Iris pigment epithelial cell (primary cell): Measurements from ENCODE around the gene LGI4.
"Not testable (repeated sequence)": the region's sequence is repeated elsewhere in the genome, so short reads cannot be mapped to it uniquely, and the experiment has no call there.

Source experiments
- DNase-seq: peaks from one replicate; pipeline ENCODE4 v3.0.0-alpha.2; 2011; ENCODE audit warnings: low read depth

Gene LGI4

DNA sequence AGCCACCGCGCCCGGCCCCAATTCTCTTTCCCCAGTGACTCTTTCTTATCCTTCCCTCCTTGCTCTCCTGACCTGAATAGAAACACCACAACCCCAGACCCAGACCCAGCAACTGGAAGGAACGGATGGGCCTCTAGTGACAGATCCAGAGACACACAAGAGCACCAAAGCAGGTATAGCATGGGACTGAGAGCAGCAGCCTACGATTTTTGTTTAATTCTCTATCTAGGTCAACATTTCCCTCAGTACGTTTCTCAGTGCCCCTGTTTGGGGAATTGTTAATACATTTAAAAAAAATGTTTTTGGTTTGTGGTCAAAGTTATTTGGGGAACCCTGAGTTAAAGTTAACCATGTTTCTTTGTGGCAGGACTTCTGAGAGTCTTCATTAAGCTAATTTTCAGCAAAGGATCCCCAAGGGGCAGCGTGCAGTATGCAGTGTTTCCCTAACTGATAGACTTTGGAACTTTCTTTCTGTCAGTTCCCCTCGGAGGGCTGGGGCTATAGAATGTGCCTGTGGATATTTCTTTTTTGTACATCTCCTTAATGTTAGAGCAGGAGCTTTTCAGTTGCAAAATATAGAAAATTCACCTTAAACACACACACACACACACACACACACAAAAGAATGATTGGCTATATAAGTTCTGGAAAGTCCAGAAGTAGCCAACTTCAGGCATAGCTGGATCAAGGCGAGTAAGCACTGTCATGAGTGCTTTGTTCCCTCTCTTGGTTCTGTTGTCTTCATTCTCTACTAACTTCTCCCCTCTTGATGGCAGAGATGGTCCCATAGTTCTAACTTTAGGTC, 26.0 kb upstream of the LGI4 start:
- DNase-seq: no peak

DNA sequence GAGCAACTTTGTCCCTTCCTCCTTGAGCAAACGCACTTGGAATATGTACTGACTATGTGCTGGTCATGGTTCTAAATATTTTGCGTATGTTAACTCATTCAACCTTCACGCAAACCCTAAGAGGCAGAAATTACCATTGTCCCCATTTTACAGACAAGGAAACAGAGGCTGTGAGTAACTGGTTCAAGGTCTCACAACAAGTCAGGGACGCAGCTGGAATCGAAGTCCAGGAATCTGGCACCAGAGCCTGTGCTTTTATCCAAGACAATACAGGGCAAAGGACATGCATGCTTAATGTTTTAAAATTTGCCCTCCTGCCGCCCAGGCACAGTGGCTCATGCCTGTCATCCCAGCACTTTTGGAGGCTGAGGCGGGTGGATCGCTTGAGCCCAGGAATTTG, 24.7 kb upstream of the LGI4 start:
- no peak for DNase-seq

DNA sequence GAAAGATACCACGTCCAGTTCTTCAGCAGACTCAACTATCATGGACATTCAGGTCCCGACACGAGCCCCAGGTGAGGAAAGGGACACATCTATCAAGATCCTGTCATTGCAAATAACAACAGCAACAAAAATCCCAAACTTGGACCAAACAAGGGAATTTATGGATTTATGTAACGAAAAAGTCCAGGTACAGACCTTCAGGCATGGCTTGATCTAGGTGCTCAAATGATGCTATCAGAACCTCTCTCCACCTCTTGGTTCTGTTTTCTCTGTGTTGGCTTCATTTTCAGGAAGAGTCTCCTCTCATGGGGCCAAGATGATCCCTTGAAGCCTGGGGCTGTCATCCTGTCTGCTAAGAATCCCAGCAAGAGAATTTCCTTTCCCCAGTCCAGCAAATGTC, 22.6 kb upstream of the LGI4 start:
- DNase-seq: no peak

DNA sequence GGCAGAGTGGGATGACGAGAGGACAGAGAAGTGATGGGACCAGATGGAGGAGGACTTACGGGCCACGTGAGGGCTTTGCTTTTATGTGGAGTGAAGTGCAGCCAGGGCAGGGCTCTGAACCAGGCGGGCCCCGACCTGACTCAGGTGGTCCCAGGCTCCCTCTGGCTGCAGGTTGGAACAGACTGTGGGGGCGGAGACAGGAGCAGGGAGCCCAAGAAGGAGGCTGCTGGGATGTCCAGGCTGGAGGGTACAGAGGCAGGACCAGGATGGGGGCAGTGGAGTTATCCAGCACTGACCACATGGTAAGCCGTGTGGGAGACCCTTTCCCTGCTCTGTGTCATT, 21.8 kb upstream of the LGI4 start:
- DNase-seq: no peak

DNA sequence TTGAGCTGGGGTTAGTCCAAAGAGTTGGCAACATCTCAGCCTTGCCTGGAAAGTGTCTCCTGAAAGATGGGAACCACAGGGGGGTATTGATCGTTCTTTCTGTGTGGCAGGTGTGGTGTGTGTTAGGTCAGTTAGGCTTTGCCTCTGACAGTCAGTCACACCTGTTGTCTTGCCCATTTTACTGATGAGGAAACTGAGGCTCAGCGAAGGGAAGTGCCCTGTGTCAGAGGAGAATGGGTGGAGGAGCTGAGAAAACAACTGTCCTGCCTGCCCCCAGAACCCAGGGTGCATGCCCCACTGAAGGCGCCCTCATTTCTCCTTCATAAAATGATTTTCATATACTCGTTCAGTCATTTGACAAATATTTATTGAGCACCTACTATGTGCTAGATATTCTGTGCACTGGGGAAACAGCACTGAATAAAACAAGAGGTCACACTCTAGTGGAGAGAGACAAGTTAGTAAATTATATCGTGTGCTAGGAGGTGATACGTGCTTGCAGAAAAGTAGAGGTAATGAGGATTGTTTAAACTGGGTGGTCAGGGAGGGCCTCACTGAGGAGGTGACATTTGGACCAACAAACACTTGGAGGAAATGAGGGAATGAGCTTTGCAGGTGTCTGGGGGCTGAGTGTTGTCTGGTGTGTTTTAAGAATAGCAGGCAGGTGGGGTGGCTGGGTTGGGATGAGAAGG, 21.3 kb upstream of the LGI4 start:
- DNase-seq: no peak

DNA sequence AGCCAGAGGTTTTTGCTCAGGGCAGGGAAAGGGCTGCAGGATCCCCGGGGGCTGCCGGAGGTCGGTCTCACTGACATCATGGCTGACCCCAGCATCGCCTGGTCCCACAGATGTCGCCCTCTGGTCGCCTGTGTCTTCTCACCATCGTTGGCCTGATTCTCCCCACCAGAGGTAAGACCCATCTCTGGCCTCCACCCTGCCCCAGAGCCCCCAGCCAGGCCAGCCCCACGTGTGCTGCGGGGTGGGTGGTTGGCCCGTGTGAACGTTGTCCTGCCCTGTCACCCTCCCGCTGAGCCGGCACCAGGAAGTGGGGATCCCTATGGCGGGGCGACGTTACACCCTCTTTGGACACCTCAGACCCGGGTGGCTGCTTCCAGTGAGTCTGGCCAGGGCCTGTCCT, 20.6 kb upstream of the LGI4 start:
- no peak for DNase-seq

DNA sequence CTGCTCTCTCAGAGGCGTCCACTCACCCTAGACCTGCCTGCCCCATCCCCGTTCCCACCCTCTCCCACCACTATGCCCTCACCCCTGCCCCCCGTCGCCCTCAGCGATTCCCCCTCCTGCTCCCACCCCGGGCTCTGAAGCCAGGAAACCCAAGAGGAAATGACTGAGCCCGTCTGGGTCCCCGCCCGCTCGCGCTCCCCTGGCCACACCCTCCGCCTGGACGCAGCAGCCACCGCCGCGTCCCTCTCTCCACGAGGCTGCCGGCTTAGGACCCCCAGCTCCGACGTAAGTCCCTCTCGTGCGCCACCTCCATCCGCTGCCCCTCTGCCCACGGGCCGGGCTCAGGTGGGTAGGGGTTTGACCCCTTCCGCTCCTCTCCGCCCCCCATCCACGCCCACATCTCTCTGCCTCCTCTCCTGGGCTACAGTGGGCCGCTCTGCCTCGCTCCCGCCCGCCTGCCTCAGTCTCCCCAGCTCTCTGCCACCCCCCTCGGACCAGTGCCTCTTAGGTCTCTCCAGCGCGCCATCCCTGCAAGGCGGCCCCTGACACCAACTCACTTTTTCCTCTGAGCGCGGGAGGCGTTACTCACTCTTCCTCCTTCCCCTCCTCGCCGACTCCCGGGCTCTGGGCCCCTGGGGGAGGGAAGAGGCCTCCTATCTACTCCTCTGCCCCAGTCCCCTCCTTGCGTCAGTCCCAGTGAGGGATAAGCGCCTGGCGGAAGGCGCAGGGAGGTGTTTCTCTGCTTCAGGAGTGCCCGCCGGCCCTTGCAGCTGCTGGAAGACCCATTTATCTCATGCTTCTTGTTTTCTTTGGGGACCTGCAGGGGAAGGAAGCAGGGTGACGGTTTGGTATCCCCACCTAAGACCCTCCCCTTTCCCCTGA, 19.9 kb upstream of the LGI4 start, which contains the start of gene FXYD5:
TSS of gene FXYD5 (plus strand) at position 211 of the 882 bp plus-strand sequence. CDS start 816 bp downstream, outside the sequence.
- DNase-seq: peak; percentile 84

DNA sequence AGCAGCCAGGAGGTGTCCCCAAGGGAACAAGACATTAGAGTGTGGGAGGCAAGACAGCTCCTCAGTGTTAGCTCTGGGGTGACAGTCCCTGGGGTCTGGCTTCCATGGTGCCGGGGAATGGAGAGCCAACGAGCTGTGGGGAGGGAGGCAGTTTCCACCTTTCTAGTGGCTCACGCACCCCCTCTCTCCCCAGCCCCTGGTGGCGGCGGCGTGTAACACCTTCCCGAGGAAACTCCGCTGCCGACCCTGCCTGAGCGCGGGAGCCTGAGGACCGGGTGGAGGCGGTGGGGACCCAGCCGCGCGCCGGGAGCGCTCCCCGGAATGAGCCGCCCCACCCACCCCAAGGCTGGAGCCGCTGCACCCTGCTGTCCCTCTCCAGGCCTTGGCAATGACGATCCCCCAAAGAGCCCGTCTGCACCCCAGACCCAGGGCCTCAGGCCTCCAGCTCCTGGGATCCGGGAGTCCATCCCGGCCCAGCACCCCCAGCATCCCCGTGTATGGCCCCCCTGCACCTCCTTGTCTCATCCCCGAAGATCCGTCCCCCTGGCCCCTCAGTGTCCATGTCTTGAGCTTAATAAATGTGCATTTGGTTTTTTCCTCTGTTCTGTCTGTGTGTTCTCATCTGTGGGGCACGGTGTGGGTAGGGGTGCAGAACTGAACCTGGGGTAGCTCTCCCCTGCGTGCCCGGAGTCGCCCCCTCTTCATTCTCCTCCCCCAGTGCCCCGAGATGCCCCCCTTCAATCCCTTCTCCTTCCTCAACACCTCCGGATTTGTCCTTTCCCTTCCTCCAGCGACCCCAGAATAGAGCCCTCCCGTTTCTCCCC, 19.1 kb upstream of the LGI4 start:
- DNase-seq: peak; percentile 40

DNA sequence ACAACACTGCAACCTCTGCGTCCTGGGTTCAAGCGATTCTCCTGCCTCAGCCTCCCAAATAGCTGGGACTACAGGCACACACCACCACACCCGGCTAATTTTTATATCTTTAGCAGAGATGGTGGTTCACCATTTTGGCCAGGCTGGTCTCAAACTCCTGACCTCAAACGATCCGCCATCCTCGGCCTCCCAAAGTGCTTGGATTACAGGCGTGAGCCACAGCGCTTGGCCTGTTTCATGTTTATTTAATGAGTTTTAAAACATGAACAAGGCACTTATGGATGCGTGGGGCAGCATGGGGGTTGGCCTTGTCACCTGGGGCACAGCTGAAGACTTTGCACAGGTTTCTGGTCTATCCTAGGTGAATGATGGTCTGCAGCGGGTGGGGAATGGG, 18.3 kb upstream of the LGI4 start:
- DNase-seq: not testable (repeated sequence)

DNA sequence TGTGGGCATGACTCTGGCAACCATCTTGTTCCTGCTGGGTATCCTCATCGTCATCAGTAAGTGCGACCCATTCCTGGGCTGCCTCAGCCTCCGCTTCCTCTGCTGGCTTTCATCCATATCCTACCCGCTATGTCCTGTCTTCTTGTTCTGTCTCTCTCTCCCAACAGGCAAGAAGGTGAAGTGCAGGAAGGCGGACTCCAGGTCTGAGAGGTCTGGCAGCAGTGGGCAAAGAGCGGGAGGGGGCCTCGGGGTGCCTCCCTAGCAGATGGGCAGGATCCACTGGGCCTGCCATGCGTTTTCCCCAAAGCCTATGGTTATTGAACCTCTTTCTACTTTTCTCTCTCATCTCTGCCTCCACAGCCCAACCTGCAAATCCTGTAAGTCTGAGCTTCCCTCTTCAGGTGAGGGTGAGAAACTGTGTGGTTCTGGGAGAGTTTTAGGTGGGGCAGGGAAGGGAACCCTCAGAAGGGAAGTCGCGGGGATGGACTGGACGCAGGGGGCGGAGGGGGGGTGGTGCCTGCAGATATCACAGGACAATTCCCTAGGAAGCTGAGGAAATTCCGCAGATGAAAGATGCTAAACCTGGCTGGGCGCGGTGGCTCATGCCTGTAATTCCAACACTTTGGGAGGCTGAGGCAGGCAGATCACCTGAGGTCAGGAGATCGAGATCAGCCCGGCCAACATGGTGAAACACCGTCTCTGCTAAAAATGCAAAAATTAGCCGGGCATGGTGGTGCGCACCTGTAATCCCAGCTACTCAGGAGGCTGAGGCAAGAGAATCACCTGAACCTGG, 16.6 kb upstream of the LGI4 start:
- no peak for DNase-seq

DNA sequence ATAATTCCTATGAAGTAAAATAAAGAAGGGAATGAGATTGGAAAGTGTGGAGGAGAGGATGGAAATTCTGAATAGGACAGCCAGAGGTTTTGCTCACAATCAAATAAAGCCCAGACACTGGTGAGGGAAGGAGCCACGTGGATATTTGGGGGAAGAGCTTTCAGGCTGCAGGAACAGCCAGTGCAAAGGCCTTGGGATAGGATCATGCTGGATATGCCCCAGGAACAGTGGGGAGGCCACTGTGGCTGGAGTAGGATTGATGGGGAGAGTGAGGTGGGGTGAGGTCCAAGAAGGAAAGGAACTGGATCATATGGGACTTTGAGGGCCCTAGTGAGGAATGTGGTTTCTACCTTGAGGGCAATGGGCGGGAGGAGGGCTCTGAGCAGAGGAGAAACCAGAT, 15.6 kb upstream of the LGI4 start:
- no peak for DNase-seq

DNA sequence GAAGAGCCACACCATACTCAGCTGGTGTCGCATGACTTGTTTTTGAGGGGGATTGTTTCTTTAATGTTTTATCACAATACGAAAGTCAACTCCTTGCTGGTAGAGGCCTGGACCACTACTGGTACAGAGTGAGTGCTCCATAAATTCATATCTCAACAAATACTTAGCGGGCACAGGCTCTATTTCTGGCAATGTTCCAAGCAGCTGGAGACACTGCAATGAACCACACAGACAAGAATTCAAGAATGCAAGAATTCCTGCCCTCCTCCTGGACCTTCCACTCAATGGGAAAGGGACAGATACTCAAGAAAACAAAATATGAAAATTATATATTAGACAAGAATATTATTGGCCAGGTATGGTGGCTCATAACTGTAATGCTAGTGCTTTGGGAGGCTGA, 14.6 kb upstream of the LGI4 start:
- no peak for DNase-seq

DNA sequence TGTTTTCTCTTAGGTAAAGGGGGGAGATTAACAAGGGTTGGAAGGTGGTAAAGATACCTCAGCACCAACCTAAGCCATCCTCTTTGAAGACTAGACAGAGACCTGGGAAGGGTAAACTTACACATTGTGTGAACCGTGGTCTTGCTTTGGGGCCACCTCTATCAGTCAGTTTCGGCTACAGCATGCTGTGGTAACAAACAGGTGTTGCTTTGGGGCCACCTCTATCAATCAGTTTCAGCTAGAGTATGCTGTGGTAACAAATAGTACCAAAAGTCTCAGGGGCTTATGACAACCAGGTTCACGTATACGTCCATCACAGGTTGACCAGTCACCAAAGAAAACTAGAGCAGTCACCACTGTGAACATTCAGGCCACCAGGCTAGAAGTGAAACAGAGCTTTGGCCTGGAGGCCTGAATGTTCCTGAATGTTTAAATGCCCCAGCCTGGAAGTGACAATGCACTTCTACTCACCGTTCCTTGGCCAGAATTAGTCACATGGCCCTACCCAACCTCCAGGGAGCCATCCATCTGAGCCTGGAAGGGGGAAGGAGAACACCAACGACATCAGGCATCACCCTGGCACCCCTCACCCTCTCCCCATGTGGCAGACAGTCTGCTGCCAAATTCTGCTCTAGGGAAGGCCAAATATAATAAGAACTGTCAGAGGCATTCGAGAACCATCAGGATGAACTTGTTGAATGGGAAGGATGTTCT, 12.0 kb upstream of the LGI4 start:
- DNase-seq: no peak

DNA sequence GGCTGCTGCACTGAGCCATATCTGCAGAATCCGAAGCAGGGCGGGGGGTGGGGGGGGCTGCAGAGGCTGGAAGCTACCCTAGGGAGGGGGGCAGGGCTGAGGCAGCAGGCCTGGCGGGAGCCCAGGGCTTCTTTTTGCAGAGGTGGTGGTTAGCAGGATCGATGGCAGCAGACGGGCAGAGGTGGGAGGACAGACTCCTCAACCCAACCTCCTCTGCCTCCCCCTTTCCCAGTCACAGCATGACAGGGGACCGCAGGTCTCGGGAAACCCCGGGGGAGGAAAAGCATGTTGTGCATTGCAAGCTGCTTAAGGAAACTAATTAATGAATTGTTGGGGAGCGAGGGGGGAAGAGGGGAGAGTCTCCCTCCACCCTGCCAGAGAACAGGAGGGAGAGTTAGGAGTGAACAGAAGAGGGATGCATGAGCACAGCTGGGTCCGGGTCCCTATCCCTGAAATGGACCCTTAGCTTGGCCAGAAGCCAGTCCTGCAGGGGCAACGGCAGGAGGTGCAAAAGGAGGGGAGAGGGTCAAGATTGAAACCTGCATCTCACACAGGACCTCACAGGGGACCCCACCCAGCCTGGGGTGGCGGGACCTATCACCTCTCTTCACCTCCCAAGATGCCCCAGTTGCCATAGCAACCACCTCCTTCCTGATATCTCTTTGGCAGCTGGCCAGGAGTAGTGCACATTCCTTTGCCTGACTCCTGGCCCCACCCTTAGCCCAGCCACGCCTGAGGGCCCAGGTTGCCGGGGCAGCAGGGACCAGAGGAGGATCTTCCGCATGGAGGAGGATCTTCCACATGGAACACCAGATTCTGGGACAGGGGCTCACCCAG, 10.0 kb upstream of the LGI4 start:
- DNase-seq: no peak

DNA sequence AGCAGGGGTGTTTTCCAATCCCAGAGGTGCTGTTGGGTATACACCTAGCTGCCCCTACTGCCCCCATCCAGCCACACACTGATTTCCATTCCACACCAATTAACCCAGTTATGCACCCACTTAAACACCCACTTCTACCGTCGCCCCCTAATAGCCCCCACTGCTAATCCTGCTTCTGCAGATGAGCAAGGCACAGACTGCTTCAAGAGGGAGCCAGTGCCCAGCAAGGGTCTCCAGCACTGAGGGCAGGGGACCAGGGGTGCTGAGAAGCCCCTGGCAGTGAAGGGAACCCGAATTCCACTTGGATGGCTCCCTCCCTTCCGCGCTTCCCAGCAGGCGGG, 9.4 kb upstream of the LGI4 start:
- no peak for DNase-seq

DNA sequence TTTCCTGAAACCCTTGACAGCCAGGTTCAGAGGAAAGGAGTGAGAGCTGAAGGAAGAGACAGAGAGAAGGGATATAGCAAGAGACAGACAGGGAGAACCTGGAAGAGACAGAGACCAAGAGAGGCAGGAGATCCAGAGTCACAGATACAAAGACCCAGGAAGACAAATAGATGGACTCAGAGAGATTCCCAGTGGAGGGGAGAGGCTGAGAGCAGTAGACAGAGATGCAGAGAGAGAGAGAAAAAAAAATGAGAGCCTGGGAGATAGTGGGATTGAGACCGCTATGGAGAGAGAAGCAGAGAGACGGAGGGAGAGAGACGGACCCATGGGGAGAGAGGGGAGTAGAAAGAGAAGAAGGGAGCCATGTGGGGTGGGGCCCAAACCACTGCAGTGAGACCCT, 9.0 kb upstream of the LGI4 start:
- no peak for DNase-seq

DNA sequence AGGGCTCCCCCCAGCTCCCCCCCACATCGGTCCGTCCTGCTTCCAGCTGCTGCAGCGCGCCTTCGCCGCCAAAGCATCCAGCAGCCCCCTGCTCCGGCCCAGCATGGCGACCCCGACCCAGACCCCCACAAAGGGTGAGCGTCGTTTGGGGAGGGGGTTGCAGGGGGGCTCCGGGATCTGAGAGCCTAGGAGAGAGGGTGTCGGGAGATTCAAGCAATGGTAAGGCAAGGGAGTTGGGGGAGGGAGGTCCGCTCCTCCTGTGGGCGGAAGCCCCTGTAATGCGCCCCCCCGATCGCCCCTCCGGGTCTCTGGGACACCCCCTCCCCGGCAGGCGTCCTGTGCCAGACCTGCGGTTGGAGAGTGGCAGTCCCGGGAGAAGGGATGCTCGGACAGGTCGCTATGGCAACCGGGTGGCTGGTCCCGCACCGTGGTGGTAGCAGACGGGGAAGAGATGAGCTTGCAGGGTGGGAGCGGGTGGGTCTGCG, 8.4 kb upstream of the LGI4 start, which contains the start of gene FXYD7:
TSS of gene FXYD7 (plus strand) at position 25 of the 485 bp plus-strand sequence. CDS start at position 104, 79 bp downstream.
- no peak for DNase-seq

DNA sequence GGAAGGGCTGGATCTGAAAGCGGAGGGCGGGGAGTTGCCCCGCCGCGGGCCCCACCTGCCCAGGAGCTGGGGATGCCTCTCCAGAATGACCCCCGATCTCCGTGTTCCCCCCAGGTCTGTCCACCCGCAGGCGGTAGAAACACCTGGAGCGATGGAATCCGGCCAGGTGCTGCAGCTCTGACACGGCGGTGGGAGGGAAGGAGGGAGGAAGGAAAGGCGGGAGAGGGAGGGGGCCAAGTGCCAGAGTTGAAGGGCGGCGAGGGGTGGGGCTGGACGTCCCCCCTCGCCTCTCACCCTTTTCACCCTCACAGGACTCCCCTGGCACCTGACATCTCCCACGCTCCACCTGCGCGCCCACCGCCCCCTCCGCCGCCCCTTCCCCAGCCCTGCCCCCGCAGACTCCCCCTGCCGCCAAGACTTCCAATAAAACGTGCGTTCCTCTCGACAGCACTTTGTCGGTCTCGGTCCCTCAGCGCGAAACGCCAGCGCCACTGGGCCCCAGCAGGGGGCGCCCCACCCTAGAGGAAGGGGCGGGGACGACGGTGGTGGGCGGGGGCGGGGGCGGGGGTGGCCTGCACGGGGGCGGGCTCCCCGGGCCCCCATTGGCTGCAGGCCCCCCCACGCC, 7.9 kb upstream of the LGI4 start:
- DNase-seq: no peak
